Measurements from ENCODE around the gene HAL.

DNA sequence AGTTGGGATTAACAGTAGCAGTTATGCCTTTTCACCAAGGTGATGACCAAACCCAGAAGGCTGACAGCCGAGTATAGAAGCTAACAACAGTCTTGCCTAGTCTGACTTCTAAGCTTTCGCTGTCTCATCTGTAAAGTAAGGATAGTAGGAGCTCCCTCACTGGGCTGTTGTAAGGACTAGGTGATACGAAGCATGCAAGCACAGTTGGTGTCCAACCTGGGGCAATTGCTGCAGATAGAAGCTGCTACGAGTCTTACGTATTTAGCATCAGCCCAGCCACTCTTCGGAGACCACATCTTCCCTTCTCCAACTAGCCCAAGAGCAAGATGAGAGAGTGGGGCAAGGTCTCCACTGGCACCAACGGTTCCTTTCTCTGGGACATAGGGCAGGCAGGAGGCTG, 6.0 kb downstream of the HAL start:
- TF ChIP-seq ZSCAN29 (CRISPR knock-in tag; conservative IDR thresholded peaks at IDR 0.05) (no peak), PHF8 (CRISPR knock-in tag; IDR thresholded peaks at IDR 0.05) (no peak), ASH2L (IDR thresholded peaks at IDR 0.05; ENCODE audit: insufficient read length, low read depth, low read length) (no peak), ZFP1 (CRISPR knock-in tag; IDR thresholded peaks at IDR 0.05) (no peak), ZSCAN22 (CRISPR knock-in tag; IDR thresholded peaks at IDR 0.05) (no peak), ZNF747 (CRISPR knock-in tag; IDR thresholded peaks at IDR 0.05; ENCODE audit: borderline replicate concordance) (no peak)
- TF ChIP-seq, protein P1, sequence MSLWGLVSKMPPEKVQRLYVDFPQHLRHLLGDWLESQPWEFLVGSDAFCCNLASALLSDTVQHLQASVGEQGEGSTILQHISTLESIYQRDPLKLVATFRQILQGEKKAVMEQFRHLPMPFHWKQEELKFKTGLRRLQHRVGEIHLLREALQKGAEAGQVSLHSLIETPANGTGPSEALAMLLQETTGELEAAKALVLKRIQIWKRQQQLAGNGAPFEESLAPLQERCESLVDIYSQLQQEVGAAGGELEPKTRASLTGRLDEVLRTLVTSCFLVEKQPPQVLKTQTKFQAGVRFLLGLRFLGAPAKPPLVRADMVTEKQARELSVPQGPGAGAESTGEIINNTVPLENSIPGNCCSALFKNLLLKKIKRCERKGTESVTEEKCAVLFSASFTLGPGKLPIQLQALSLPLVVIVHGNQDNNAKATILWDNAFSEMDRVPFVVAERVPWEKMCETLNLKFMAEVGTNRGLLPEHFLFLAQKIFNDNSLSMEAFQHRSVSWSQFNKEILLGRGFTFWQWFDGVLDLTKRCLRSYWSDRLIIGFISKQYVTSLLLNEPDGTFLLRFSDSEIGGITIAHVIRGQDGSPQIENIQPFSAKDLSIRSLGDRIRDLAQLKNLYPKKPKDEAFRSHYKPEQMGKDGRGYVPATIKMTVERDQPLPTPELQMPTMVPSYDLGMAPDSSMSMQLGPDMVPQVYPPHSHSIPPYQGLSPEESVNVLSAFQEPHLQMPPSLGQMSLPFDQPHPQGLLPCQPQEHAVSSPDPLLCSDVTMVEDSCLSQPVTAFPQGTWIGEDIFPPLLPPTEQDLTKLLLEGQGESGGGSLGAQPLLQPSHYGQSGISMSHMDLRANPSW (CRISPR knock-in tag; IDR thresholded peaks at IDR 0.05; ENCODE audit: borderline replicate concordance), result no peak
- TF ChIP-seq, protein P2, sequence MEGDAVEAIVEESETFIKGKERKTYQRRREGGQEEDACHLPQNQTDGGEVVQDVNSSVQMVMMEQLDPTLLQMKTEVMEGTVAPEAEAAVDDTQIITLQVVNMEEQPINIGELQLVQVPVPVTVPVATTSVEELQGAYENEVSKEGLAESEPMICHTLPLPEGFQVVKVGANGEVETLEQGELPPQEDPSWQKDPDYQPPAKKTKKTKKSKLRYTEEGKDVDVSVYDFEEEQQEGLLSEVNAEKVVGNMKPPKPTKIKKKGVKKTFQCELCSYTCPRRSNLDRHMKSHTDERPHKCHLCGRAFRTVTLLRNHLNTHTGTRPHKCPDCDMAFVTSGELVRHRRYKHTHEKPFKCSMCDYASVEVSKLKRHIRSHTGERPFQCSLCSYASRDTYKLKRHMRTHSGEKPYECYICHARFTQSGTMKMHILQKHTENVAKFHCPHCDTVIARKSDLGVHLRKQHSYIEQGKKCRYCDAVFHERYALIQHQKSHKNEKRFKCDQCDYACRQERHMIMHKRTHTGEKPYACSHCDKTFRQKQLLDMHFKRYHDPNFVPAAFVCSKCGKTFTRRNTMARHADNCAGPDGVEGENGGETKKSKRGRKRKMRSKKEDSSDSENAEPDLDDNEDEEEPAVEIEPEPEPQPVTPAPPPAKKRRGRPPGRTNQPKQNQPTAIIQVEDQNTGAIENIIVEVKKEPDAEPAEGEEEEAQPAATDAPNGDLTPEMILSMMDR (CRISPR knock-in tag; IDR thresholded peaks at IDR 0.05), result no peak
- TF ChIP-seq, protein P3, sequence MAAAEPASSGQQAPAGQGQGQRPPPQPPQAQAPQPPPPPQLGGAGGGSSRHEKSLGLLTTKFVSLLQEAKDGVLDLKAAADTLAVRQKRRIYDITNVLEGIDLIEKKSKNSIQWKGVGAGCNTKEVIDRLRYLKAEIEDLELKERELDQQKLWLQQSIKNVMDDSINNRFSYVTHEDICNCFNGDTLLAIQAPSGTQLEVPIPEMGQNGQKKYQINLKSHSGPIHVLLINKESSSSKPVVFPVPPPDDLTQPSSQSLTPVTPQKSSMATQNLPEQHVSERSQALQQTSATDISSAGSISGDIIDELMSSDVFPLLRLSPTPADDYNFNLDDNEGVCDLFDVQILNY (CRISPR knock-in tag; conservative IDR thresholded peaks at IDR 0.05), result no peak
